AG09319 (cell line): ENCODE results near the gene ABHD14A.

Experiments
- DNase-seq: peaks from one replicate; pipeline ENCODE4 v3.0.0-alpha.2; 2010; ENCODE audit warnings: low read depth; ENCODE audit errors: extremely low read depth
- CTCF ChIP-seq: IDR thresholded peaks from 2 replicates; pipeline ENCODE4 v1.5.1; 2011; ENCODE audit warnings: low read depth, mild to moderate bottlenecking, inconsistent platforms, low read length, moderate library complexity

ABHD14A gene

GRCh38 chr3:51974277-51974962 is 444 bp upstream of the ABHD14A start:
- TF ChIP-seq CTCF, result no peak
- DNase-seq, result no peak

GRCh38 chr3:51975852-51976549 is 1.1 kb downstream of the ABHD14A start:
- DNase-seq, result no peak

GRCh38 chr3:51977446-51978142 is 2.7 kb downstream of the ABHD14A start:
- no peak for TF ChIP-seq CTCF
- DNase-seq, result no peak

More at GRCh38 chr3:51975852-51976549, 1.1 kb downstream of the ABHD14A start:
- TF ChIP-seq CTCF, result peak; percentile 17; the same call in 1 of the 2 replicates

GRCh38 chr3:51978143-51978502 is 3.3 kb downstream of the ABHD14A start:
- TF ChIP-seq CTCF, result no peak
- no peak for DNase-seq

GRCh38 chr3:51980253-51980652 is 5.4 kb downstream of the ABHD14A start:
- no peak for TF ChIP-seq CTCF
- DNase-seq, result no peak

GRCh38 chr3:51982352-51982837 is 7.5 kb downstream of the ABHD14A start:
- DNase-seq, result no peak
- TF ChIP-seq CTCF, result peak; percentile 43
